ENCODE data around the gene LILRB2. TPM values are rescaled to one million over a fixed set of nuclear protein-coding genes. Genes with fewer than 3 reads are reported as not detected.

Gene LILRB2
- total and polyA plus RNA-seq, 2 experiments from 2014 or later, result not detected

DNA sequence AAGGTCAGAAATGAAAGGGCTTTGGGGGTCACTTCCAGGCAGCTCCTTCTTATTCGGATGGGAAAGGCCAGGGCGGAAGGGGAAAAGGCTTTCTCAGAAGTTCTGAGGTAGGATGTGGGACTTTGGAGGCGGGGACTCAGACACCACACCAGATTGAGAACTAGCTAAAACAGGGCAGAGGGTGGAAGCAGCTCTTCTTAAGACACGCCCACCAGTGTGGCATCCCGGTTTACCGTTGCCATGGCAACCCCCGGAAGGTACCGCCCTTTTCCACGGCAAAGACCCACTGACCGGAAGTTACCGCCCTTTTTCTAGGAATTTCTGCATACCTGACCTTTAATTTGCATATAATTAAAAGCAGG, 35.8 kb upstream of the LILRB2 start (continued):
- TF ChIP-seq EZH2 (IDR thresholded peaks at IDR 0.05; ENCODE audit: low read depth, unreplicated experiment) (no peak), EZH2phosphoT487 (IDR thresholded peaks at IDR 0.05; ENCODE audit: unreplicated experiment) (no peak), ZNF331 (CRISPR knock-in tag; IDR thresholded peaks at IDR 0.05; ENCODE audit: low read depth) (no peak), ZNF114 (CRISPR knock-in tag; IDR thresholded peaks at IDR 0.05) (no peak)
- TF ChIP-seq, protein P1, sequence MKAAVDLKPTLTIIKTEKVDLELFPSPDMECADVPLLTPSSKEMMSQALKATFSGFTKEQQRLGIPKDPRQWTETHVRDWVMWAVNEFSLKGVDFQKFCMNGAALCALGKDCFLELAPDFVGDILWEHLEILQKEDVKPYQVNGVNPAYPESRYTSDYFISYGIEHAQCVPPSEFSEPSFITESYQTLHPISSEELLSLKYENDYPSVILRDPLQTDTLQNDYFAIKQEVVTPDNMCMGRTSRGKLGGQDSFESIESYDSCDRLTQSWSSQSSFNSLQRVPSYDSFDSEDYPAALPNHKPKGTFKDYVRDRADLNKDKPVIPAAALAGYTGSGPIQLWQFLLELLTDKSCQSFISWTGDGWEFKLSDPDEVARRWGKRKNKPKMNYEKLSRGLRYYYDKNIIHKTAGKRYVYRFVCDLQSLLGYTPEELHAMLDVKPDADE (IDR thresholded peaks at IDR 0.05), result no peak

DNA sequence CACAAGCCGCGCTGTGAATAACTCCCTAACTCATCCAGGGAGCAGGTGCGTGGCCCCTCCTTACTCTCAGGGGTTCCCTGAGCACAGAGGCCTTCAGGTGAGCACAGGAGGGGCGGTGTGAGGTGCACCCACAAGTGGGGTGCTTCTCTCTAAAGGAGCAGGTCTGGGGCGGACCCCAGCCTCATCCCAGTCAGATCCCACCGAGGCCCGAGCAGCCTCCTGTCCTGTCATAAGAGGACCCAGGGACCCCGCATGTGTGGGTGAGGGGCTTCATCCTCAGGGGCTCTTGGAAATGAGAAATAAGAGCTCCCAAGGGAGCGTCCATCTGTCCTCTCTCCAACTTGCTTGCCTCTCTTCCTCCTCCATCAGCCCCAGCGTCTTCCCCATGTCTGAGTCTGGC, 35.0 kb upstream of the LILRB2 start:
- H3K27ac Mint-ChIP-seq, result no peak overlapping the region
- H2AFZ ChIP-seq, result peak overlapping the region; percentile 52; the same call in 1 of the 2 replicates
- H3K36me3 Mint-ChIP-seq (ENCODE audit: low read depth), result peaks cover under 1% of the 10 kb centered on the region; the same call in 2 of the 3 replicates
- H3K79me2 ChIP-seq (replicated peaks; ENCODE audit: insufficient read depth), result no peaks in the 10 kb centered on the region
- peak overlapping the region; percentile 18; the same call in 1 of the 2 replicates for H3K27ac ChIP-seq (ENCODE audit: low read depth)
- peaks cover 5% of the 10 kb centered on the region; the same call in 1 of the 2 replicates for H3K4me1 ChIP-seq (ENCODE audit: insufficient read depth)
- no peaks in the 10 kb centered on the region for H3K9me2 ChIP-seq (ENCODE audit: insufficient read depth)
- H4K20me1 ChIP-seq (replicated peaks; ENCODE audit: insufficient read depth), result no peaks in the 10 kb centered on the region
- no peaks in the 10 kb centered on the region for H3K27me3 ChIP-seq (ENCODE audit: insufficient read depth)
- no peaks in the 10 kb centered on the region for H3K36me3 ChIP-seq (ENCODE audit: insufficient read depth)
- H3F3A ChIP-seq (replicated peaks; ENCODE audit: low read depth), result no peaks in the 10 kb centered on the region
- DNase-seq (ENCODE audit: low spot score), result no peak
- peaks cover 9% of the 10 kb centered on the region for H3K9me3 Mint-ChIP-seq
- peaks cover 10% of the 10 kb centered on the region for H3K27me3 Mint-ChIP-seq (ENCODE audit: insufficient read depth, low read depth, poor library complexity)
- H3K4me2 ChIP-seq, result peak overlapping the region; percentile 68; the same call in 1 of the 2 replicates
- H3K4me3 ChIP-seq, result no peak overlapping the region
- no peak for ATAC-seq
- H3K4me1 Mint-ChIP-seq, result peaks cover 6% of the 10 kb centered on the region; the same call in 2 of the 3 replicates
- H3K4me3 Mint-ChIP-seq, result no peak overlapping the region
- no peak for TF ChIP-seq EZH2phosphoT487 (IDR thresholded peaks at IDR 0.05; ENCODE audit: unreplicated experiment)
- TF ChIP-seq STAT1 (IDR thresholded peaks at IDR 0.05; ENCODE audit: unreplicated experiment), result no peak
- no peak for TF ChIP-seq CREB1 (CRISPR knock-in tag; IDR thresholded peaks at IDR 0.05; ENCODE audit: low read depth)
- no peak for TF ChIP-seq NANOG (IDR thresholded peaks at IDR 0.05; ENCODE audit: borderline replicate concordance)
- no peak for TF ChIP-seq ZNF331 (CRISPR knock-in tag; IDR thresholded peaks at IDR 0.05; ENCODE audit: low read depth)
- TF ChIP-seq, protein P2, sequence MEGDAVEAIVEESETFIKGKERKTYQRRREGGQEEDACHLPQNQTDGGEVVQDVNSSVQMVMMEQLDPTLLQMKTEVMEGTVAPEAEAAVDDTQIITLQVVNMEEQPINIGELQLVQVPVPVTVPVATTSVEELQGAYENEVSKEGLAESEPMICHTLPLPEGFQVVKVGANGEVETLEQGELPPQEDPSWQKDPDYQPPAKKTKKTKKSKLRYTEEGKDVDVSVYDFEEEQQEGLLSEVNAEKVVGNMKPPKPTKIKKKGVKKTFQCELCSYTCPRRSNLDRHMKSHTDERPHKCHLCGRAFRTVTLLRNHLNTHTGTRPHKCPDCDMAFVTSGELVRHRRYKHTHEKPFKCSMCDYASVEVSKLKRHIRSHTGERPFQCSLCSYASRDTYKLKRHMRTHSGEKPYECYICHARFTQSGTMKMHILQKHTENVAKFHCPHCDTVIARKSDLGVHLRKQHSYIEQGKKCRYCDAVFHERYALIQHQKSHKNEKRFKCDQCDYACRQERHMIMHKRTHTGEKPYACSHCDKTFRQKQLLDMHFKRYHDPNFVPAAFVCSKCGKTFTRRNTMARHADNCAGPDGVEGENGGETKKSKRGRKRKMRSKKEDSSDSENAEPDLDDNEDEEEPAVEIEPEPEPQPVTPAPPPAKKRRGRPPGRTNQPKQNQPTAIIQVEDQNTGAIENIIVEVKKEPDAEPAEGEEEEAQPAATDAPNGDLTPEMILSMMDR (conservative IDR thresholded peaks at IDR 0.05; ENCODE audit: low read depth in 2 of 2), result no peak
- TF ChIP-seq, protein P3, sequence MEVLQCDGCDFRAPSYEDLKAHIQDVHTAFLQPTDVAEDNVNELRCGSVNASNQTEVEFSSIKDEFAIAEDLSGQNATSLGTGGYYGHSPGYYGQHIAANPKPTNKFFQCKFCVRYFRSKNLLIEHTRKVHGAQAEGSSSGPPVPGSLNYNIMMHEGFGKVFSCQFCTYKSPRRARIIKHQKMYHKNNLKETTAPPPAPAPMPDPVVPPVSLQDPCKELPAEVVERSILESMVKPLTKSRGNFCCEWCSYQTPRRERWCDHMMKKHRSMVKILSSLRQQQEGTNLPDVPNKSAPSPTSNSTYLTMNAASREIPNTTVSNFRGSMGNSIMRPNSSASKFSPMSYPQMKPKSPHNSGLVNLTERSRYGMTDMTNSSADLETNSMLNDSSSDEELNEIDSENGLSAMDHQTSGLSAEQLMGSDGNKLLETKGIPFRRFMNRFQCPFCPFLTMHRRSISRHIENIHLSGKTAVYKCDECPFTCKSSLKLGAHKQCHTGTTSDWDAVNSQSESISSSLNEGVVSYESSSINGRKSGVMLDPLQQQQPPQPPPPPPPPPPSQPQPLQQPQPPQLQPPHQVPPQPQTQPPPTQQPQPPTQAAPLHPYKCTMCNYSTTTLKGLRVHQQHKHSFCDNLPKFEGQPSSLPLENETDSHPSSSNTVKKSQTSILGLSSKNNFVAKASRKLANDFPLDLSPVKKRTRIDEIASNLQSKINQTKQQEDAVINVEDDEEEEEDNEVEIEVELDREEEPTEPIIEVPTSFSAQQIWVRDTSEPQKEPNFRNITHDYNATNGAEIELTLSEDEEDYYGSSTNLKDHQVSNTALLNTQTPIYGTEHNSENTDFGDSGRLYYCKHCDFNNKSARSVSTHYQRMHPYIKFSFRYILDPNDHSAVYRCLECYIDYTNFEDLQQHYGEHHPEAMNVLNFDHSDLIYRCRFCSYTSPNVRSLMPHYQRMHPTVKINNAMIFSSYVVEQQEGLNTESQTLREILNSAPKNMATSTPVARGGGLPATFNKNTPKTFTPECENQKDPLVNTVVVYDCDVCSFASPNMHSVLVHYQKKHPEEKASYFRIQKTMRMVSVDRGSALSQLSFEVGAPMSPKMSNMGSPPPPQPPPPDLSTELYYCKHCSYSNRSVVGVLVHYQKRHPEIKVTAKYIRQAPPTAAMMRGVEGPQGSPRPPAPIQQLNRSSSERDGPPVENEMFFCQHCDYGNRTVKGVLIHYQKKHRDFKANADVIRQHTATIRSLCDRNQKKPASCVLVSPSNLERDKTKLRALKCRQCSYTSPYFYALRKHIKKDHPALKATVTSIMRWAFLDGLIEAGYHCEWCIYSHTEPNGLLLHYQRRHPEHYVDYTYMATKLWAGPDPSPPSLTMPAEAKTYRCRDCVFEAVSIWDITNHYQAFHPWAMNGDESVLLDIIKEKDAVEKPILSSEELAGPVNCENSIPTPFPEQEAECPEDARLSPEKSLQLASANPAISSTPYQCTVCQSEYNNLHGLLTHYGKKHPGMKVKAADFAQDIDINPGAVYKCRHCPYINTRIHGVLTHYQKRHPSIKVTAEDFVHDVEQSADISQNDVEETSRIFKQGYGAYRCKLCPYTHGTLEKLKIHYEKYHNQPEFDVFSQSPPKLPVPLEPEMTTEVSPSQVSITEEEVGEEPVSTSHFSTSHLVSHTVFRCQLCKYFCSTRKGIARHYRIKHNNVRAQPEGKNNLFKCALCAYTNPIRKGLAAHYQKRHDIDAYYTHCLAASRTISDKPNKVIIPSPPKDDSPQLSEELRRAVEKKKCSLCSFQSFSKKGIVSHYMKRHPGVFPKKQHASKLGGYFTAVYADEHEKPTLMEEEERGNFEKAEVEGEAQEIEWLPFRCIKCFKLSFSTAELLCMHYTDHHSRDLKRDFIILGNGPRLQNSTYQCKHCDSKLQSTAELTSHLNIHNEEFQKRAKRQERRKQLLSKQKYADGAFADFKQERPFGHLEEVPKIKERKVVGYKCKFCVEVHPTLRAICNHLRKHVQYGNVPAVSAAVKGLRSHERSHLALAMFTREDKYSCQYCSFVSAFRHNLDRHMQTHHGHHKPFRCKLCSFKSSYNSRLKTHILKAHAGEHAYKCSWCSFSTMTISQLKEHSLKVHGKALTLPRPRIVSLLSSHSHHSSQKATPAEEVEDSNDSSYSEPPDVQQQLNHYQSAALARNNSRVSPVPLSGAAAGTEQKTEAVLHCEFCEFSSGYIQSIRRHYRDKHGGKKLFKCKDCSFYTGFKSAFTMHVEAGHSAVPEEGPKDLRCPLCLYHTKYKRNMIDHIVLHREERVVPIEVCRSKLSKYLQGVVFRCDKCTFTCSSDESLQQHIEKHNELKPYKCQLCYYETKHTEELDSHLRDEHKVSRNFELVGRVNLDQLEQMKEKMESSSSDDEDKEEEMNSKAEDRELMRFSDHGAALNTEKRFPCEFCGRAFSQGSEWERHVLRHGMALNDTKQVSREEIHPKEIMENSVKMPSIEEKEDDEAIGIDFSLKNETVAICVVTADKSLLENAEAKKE (CRISPR knock-in tag; IDR thresholded peaks at IDR 0.05), result no peak
- no peak for TF ChIP-seq ZNF114 (CRISPR knock-in tag; IDR thresholded peaks at IDR 0.05)
- TF ChIP-seq EZH2 (IDR thresholded peaks at IDR 0.05; ENCODE audit: low read depth, unreplicated experiment), result no peak
- TF ChIP-seq REST (IDR thresholded peaks at IDR 0.05; ENCODE audit: unreplicated experiment), result no peak
- no peak for TF ChIP-seq POLR2AphosphoS5 (IDR thresholded peaks at IDR 0.05; ENCODE audit: low read depth)
- no peak for TF ChIP-seq JUNB (IDR thresholded peaks at IDR 0.05; ENCODE audit: unreplicated experiment)

All from GM23338 (cell line).